OCI-LY7 (cell line): Measurements from ENCODE around the gene PHPT1.

Experiments used
- CTCF ChIP-seq: fragments of 200-600 bp; sonication (generic); conservative IDR thresholded peaks from 2 replicates; pipeline ENCODE4 v1.5.1; 2014; ENCODE audit warnings: mild to moderate bottlenecking, antibody characterized with exemption, low read length, moderate library complexity, mixed read lengths
- EZH2phosphoT487 ChIP-seq: fragments of 200-600 bp; sonication (generic); IDR thresholded peaks from 2 replicates; pipeline ENCODE4 v1.6.1; 2018; ENCODE audit warnings: low read depth, borderline replicate concordance, mild to moderate bottlenecking, mixed run types, antibody characterized with exemption, low read length, moderate library complexity, mixed read lengths

- no peak for TF ChIP-seq CTCF
- TF ChIP-seq EZH2phosphoT487: no peak
These were observed 33.8 kb upstream of the PHPT1 start for GRCh38 chr9:136815422-136815782.
